Endothelial cell of umbilical vein (primary cell): Measurements from ENCODE around the gene CARMIL1. TPM values are rescaled to one million over a fixed set of nuclear protein-coding genes. Genes with fewer than 3 reads are reported as not detected.

Experiments
- BruUV-seq: library from RNA; stranded (reverse); fragments of 400-500 nt; replicated peaks from 2 replicates; lab custom pipeline; 2021; lab: Mats Ljungman, UMichigan
- CTCF ChIA-PET: fragments of 300-600, 350-600 bp; sonication (Branson Sonifier 250); formaldehyde crosslinking; loops from one replicate; lab custom pipeline; 2021; ENCODE audit warnings: antibody characterized with exemption, inconsistent platforms; lab: Charles Lee
- POLR2A ChIA-PET: fragments of 300-600, 350-600 bp; sonication (Branson Sonifier 250); formaldehyde crosslinking; loops from one replicate; lab custom pipeline; 2021; ENCODE audit warnings: antibody characterized with exemption, inconsistent platforms; lab: Charles Lee
- DNase-seq: peaks from one replicate; pipeline ENCODE4 v3.0.0-alpha.2; 2011; ENCODE audit warnings: low read depth, low spot score
- FAIRE-seq: peaks from 2 replicates; lab custom pipeline; 2011; peaks lifted over from hg19 to GRCh38; lab: Jason Lieb, UNC
- H2AFZ ChIP-seq: 2 replicates; pipeline ENCODE4 v1.6.0; 2012; ENCODE audit warnings: low read depth, low read length, control low read depth, inconsistent platforms
- H3K27ac ChIP-seq: 2 replicates; pipeline ENCODE4 v1.5.1; 2011; ENCODE audit warnings: low read depth, mild to moderate bottlenecking, control low read depth, low read length, moderate library complexity; ENCODE audit not compliant: insufficient read depth
- H3K27me3 ChIP-seq, 2 experiments: 2 replicates each; pipeline versions ENCODE4 v1.6.0 to v1.6.1; 2011; ENCODE audit warnings: low read length in 2 of 2, mixed read lengths in 1 of 2; ENCODE audit not compliant: control insufficient read depth in 2 of 2, insufficient read depth in 2 of 2
- H3K36me3 ChIP-seq, 2 experiments: 2 replicates in 1 of 2; 3 replicates in 1 of 2; pipeline ENCODE4 v1.5.1; 2011; ENCODE audit warnings: low read length in 2 of 2, mild to moderate bottlenecking in 1 of 2, moderate library complexity in 1 of 2; ENCODE audit not compliant: control insufficient read depth in 2 of 2, insufficient read depth in 2 of 2; ENCODE audit errors: extremely low read depth in 1 of 2
- H3K4me1 ChIP-seq: 3 replicates; pipeline ENCODE4 v1.5.1; 2011; ENCODE audit warnings: mild to moderate bottlenecking, low read length; ENCODE audit not compliant: control insufficient read depth, insufficient read depth; ENCODE audit errors: extremely low read depth
- H3K4me2 ChIP-seq: 2 replicates; pipeline ENCODE4 v1.6.1; 2011; ENCODE audit warnings: low read length, control low read depth, mixed read lengths; ENCODE audit not compliant: insufficient read depth
- H3K4me3 ChIP-seq, 3 experiments: fragments of 200-600 bp in 1 of 3; sonication (generic), shearing (Covaris generic) in 1 of 3; replicated peaks in 1 of 3; 2 replicates each; pipeline ENCODE4 v1.5.1; 2011 to 2016; ENCODE audit warnings: control low read depth in 3 of 3, low read length in 3 of 3, mild to moderate bottlenecking in 2 of 3, inconsistent platforms in 1 of 3, low read depth in 1 of 3, moderate library complexity in 1 of 3; ENCODE audit not compliant: insufficient read depth in 1 of 3
- H3K79me2 ChIP-seq: 2 replicates; pipeline ENCODE4 v1.6.0; 2012; ENCODE audit warnings: low read length, inconsistent platforms; ENCODE audit not compliant: control insufficient read depth, insufficient read depth
- H3K9ac ChIP-seq: replicated peaks from 2 replicates; pipeline ENCODE3; 2011; ENCODE audit warnings: low read length, control low read depth; ENCODE audit not compliant: insufficient read depth; ENCODE audit errors: extremely low read depth
- H3K9me1 ChIP-seq: replicated peaks from 3 replicates; pipeline ENCODE4 v1.6.0; 2011; ENCODE audit warnings: mild to moderate bottlenecking, low read length; ENCODE audit not compliant: control insufficient read depth, insufficient read depth; ENCODE audit errors: extremely low read depth
- H3K9me3 ChIP-seq: replicated peaks from 2 replicates; pipeline ENCODE4 v1.5.1; 2012; ENCODE audit warnings: low read length, inconsistent platforms; ENCODE audit not compliant: control insufficient read depth, insufficient read depth
- H4K20me1 ChIP-seq: replicated peaks from 2 replicates; pipeline ENCODE3; 2011; ENCODE audit warnings: mild to moderate bottlenecking, low read length; ENCODE audit not compliant: control insufficient read depth, insufficient read depth; ENCODE audit errors: extremely low read depth
- CTCF ChIP-seq, 2 donors: IDR thresholded peaks; 1 replicate in 1 of 2; 2 replicates in 1 of 2; pipeline ENCODE4 v1.5.1; 2011; ENCODE audit warnings: low read length in 2 of 2, mild to moderate bottlenecking in 2 of 2, moderate library complexity in 2 of 2, control low read depth in 1 of 2, inconsistent platforms in 1 of 2, low read depth in 1 of 2; ENCODE audit not compliant: insufficient read depth in 1 of 2; ENCODE audit errors: extremely low read depth in 1 of 2
- EZH2 ChIP-seq: IDR thresholded peaks from 2 replicates; pipeline ENCODE4 v1.6.1; 2012; ENCODE audit warnings: borderline replicate concordance, low read depth, mild to moderate bottlenecking, moderate library complexity, low read length, inconsistent platforms; ENCODE audit not compliant: severe bottlenecking
- FOS ChIP-seq: IDR thresholded peaks from 2 replicates; pipeline ENCODE4 v1.6.1; 2011; ENCODE audit warnings: mild to moderate bottlenecking, low read length, moderate library complexity, borderline replicate concordance; ENCODE audit not compliant: insufficient read depth
- GATA2 ChIP-seq: IDR thresholded peaks from 2 replicates; pipeline ENCODE4 v1.7.0; 2011; ENCODE audit warnings: low read depth, mild to moderate bottlenecking, moderate library complexity, mixed read lengths, low read length; ENCODE audit not compliant: insufficient read length, insufficient read depth
- JUN ChIP-seq: IDR thresholded peaks from 2 replicates; pipeline ENCODE4 v1.6.1; 2011; ENCODE audit warnings: borderline replicate concordance, low read depth; ENCODE audit not compliant: insufficient read length, insufficient read depth
- MAX ChIP-seq: IDR thresholded peaks from 2 replicates; pipeline ENCODE4 v1.6.1; 2011; ENCODE audit not compliant: insufficient read depth, insufficient read length
- MYC ChIP-seq: IDR thresholded peaks from one replicate; pipeline ENCODE4 v1.6.1; 2011; ENCODE audit warnings: mild to moderate bottlenecking, low read depth, low read length
- POLR2A ChIP-seq: IDR thresholded peaks from 2 replicates; pipeline ENCODE4 v1.6.1; 2012; ENCODE audit warnings: low read depth, mild to moderate bottlenecking, control low read depth, low read length
- POLR2AphosphoS5 ChIP-seq: IDR thresholded peaks from 2 replicates; pipeline ENCODE4 v1.6.1; 2012; ENCODE audit warnings: low read depth, mild to moderate bottlenecking, control low read depth, low read length, moderate library complexity; ENCODE audit not compliant: insufficient read depth
- dilution Hi-C: fragments of 300-500 bp; cut with MboI; formaldehyde crosslinking; loops from one replicate; pipeline ENCODE4 v1.15.0; 2019; ENCODE audit warnings: low sequenced_read_pairs; ENCODE audit not compliant: extremely low pct_ligation_motif_present
- intact Hi-C: fragments of 100-400 bp; cut with micrococcal nuclease; formaldehyde crosslinking; loops from one replicate; pipeline ENCODE4 v1.10.0; 2022
- polyA plus RNA-seq, 4 experiments: library from polyadenylated mRNA; depleted of rRNA in 3 of 4; stranded (reverse) in 3 of 4; unstranded in 1 of 4; fragments of >200 nt; gene quantifications; 2 replicates each; pipeline versions ENCODE4 v1.2.1 to v1.2.3, GENCODE V29; 2011 to 2012; ENCODE audit warnings: missing spikeins in 1 of 4
- total RNA-seq: library from RNA; stranded (reverse); gene quantifications from 2 replicates; pipeline ENCODE4 v1.2.3, GENCODE V29; 2021

Gene CARMIL1
- total and polyA plus RNA-seq, 2 donors (not counting 3 experiments of a cell fraction or from before 2014, with no cell fraction given) = 1.3 to 8.7 TPM

GRCh38 chr6:25248123-25248522 is 31.1 kb upstream of the CARMIL1 start:
- Histone ChIP-seq H3K4me1 (no peaks in the 10 kb centered on the region), H2AFZ (no peak overlapping the region), H3K36me3 (no peaks in the 10 kb centered on the region), H3K27me3 (peaks cover 0 to 3% of the 10 kb centered on the region in 2 experiments), H3K9me1 (no peaks in the 10 kb centered on the region), H3K9me3 (no peaks in the 10 kb centered on the region), H3K27ac (no peak overlapping the region), H3K4me3 (no peak overlapping the region), H4K20me1 (no peaks in the 10 kb centered on the region), H3K79me2 (no peaks in the 10 kb centered on the region), H3K4me2 (no peak overlapping the region), H3K9ac (no peak overlapping the region)
- FAIRE-seq = no peak
- DNase-seq = no peak
- intact Hi-C loops (no loop called here), dilution Hi-C loops (no loop called here)
- ChIA-PET POLR2A (no interaction called here), CTCF (no interaction called here)
- no peak for TF ChIP-seq MYC
- no peak for TF ChIP-seq MAX
- TF ChIP-seq FOS = no peak
- TF ChIP-seq CTCF (IDR thresholded peaks at IDR 0.05; ENCODE audit: extremely low read depth in 1 of 2, insufficient read depth in 1 of 2, low read depth in 1 of 2, low read length in 2 of 2) = no peak
- BruUV-seq = no TSS peak

- Histone ChIP-seq H3K27ac (no peak overlapping the region), H3K4me1 (no peaks in the 10 kb centered on the region), H3K9me1 (no peaks in the 10 kb centered on the region), H2AFZ (no peak overlapping the region), H3K9ac (no peak overlapping the region), H3K79me2 (no peaks in the 10 kb centered on the region), H3K4me3 (no peak overlapping the region), H3K27me3 (peaks cover 0 to 3% of the 10 kb centered on the region in 2 experiments), H3K4me2 (no peak overlapping the region), H3K9me3 (no peaks in the 10 kb centered on the region), H3K36me3 (no peaks in the 10 kb centered on the region), H4K20me1 (no peaks in the 10 kb centered on the region)
- DNase-seq (no peak), FAIRE-seq (no peak)
- CTCF ChIA-PET = interaction anchor here (0.8 to 1.3 kb wide), 4 partner anchors 9 to 25 kb away, joined by 3 to 10 read pairs (median 4); no protein-coding TSS in a partner anchor
- TF ChIP-seq EZH2 = no peak
- no peak for TF ChIP-seq GATA2
- TF ChIP-seq POLR2AphosphoS5 = no peak
- no peak for TF ChIP-seq MYC
- TF ChIP-seq MAX = no peak
- TF ChIP-seq POLR2A = no peak
- TF ChIP-seq FOS = no peak
- no peak for TF ChIP-seq CTCF (IDR thresholded peaks at IDR 0.05; ENCODE audit: extremely low read depth in 1 of 2, insufficient read depth in 1 of 2, low read depth in 1 of 2, low read length in 2 of 2)
- TF ChIP-seq JUN = no peak
- POLR2A ChIA-PET = no interaction called here
- no TSS peak for BruUV-seq
- intact Hi-C loops (no loop called here), dilution Hi-C loops (no loop called here)
These were observed 30.0 kb upstream of the CARMIL1 start for GRCh38 chr6:25249133-25249532.
